SK-N-SH treated with all-trans-retinoic acid at 6 μM for 48 hours (cell line): ENCODE data around the gene DPM3.
A peak's percentile ranks its signal among the peaks of the same experiment; 100 is the strongest.
"Not testable (repeated sequence)": the region's sequence is repeated elsewhere in the genome, so short reads cannot be mapped to it uniquely, and the experiment has no call there.

Source experiments
- ATAC-seq: fragments of 200-7000 bp; cut with Tn5 transposase; 3 replicates; pipeline ENCODE4 v1.9.1; 2020; ENCODE audit warnings: mild to moderate bottlenecking, moderate library complexity
- ARNTL ChIP-seq: fragments of 450-650 bp; formaldehyde crosslinking; IDR thresholded peaks from 2 replicates; pipeline ENCODE4 v1.5.0; 2020; ENCODE audit warnings: low read depth, mild to moderate bottlenecking, moderate library complexity, borderline replicate concordance
- BACH2 ChIP-seq: fragments of 250-450 bp; sonication (Bioruptor Pico); IDR thresholded peaks from 2 replicates; pipeline ENCODE4 v1.9.0; 2021; ENCODE audit warnings: mild to moderate bottlenecking, borderline replicate concordance
- ESRRG ChIP-seq: fragments of 250-450 bp; sonication (Bioruptor Pico); IDR thresholded peaks from 2 replicates; pipeline ENCODE4 v1.6.1; 2021; ENCODE audit warnings: mild to moderate bottlenecking
- GLIS3 ChIP-seq: fragments of 250-450 bp; sonication (Bioruptor Pico); IDR thresholded peaks from 2 replicates; pipeline ENCODE4 v1.5.0; 2020; ENCODE audit warnings: mild to moderate bottlenecking, moderate library complexity
- ISL1 ChIP-seq: fragments of 250-450 bp; sonication (Bioruptor Pico); IDR thresholded peaks from 2 replicates; pipeline ENCODE4 v2.1.2; 2022; ENCODE audit warnings: mild to moderate bottlenecking, moderate library complexity
- OSR1 ChIP-seq: fragments of 250-450 bp; sonication (Bioruptor Pico); IDR thresholded peaks from 2 replicates; pipeline ENCODE4 v1.8.0; 2022; ENCODE audit warnings: moderate library complexity, mild to moderate bottlenecking, inconsistent platforms
- RARB ChIP-seq: fragments of 250-450 bp; sonication (Bioruptor Pico); IDR thresholded peaks from 2 replicates; pipeline ENCODE4 v1.8.0; 2021; ENCODE audit warnings: mild to moderate bottlenecking, moderate library complexity
- TCF4 ChIP-seq: fragments of 250-450 bp; sonication (Bioruptor Pico); IDR thresholded peaks from 2 replicates; pipeline ENCODE4 v1.8.0; 2021; ENCODE audit warnings: mild to moderate bottlenecking, moderate library complexity, borderline replicate concordance
- TOX ChIP-seq: fragments of 250-450 bp; sonication (Bioruptor Pico); IDR thresholded peaks from 2 replicates; pipeline ENCODE4 v1.8.0; 2021; ENCODE audit warnings: mild to moderate bottlenecking, moderate library complexity, borderline replicate concordance
- TSHZ2 ChIP-seq: fragments of 250-450 bp; sonication (Bioruptor Pico); IDR thresholded peaks from 2 replicates; pipeline ENCODE4 v1.5.0; 2020; ENCODE audit warnings: mild to moderate bottlenecking, moderate library complexity
- ZC3H10 ChIP-seq: fragments of 250-450 bp; sonication (Bioruptor Pico); IDR thresholded peaks from 2 replicates; pipeline ENCODE4 v1.5.1; 2021; ENCODE audit warnings: mild to moderate bottlenecking, moderate library complexity
- ZFP3 ChIP-seq: fragments of 250-450 bp; sonication (Bioruptor Pico); IDR thresholded peaks from 2 replicates; pipeline ENCODE4 v1.5.0; 2020; ENCODE audit warnings: mild to moderate bottlenecking, moderate library complexity
- ZNF565 ChIP-seq: fragments of 450-650 bp; formaldehyde crosslinking; conservative IDR thresholded peaks from 2 replicates; pipeline ENCODE4 v1.5.0; 2020; ENCODE audit warnings: low read depth, mild to moderate bottlenecking, moderate library complexity
- ZNF8 ChIP-seq: fragments of 450-650 bp; formaldehyde crosslinking; IDR thresholded peaks from 2 replicates; pipeline ENCODE4 v1.5.0; 2020; ENCODE audit warnings: mild to moderate bottlenecking, moderate library complexity
- TF ChIP-seq, protein P1 (sequence below): fragments of 250-450 bp; sonication (Bioruptor Pico); IDR thresholded peaks from 2 replicates; pipeline ENCODE4 v1.8.0; 2020; ENCODE audit warnings: mild to moderate bottlenecking, moderate library complexity, borderline replicate concordance
- TF ChIP-seq, protein P2 (sequence below): fragments of 250-450 bp; sonication (Bioruptor Pico); IDR thresholded peaks from 2 replicates; pipeline ENCODE4 v1.5.1; 2020; ENCODE audit warnings: low read depth, mild to moderate bottlenecking, moderate library complexity

DPM3 gene

DNA sequence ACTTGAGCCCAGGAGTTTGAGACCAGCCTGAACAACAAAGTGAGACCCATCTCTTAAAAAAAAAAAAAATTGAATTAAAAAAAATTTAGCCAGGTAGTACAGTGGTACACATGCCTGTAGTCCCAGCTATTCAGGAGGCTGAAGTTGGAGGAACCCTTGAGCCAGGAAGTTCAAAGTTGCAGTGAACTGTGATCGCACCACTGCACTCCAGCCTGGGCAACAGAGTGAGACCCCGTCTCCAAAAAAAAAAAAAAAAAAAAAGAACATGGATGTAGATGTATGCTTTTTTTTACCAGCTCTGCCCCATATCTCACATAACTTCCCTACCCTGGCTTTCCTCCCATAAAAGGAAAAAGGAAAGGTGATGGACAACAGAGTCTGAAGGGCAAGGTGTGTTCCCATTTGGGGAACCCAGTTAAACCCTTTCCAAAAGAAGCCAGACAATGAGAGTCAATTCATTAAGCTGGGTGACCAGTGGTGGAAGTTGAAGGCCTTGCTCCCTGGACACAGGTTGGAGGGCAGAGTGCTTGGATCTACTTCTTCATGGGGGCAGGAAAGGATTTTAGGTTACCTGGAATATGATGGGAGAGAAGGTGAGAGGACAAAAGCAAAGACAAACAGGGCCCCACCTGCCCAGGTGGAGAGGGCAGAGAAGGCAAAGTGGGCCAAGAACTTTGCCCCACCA, 29.9 kb upstream of the DPM3 start (continued):
- TF ChIP-seq, protein P1, sequence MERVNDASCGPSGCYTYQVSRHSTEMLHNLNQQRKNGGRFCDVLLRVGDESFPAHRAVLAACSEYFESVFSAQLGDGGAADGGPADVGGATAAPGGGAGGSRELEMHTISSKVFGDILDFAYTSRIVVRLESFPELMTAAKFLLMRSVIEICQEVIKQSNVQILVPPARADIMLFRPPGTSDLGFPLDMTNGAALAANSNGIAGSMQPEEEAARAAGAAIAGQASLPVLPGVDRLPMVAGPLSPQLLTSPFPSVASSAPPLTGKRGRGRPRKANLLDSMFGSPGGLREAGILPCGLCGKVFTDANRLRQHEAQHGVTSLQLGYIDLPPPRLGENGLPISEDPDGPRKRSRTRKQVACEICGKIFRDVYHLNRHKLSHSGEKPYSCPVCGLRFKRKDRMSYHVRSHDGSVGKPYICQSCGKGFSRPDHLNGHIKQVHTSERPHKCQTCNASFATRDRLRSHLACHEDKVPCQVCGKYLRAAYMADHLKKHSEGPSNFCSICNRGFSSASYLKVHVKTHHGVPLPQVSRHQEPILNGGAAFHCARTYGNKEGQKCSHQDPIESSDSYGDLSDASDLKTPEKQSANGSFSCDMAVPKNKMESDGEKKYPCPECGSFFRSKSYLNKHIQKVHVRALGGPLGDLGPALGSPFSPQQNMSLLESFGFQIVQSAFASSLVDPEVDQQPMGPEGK (CRISPR knock-in tag): no peak
- TF ChIP-seq, protein P2, sequence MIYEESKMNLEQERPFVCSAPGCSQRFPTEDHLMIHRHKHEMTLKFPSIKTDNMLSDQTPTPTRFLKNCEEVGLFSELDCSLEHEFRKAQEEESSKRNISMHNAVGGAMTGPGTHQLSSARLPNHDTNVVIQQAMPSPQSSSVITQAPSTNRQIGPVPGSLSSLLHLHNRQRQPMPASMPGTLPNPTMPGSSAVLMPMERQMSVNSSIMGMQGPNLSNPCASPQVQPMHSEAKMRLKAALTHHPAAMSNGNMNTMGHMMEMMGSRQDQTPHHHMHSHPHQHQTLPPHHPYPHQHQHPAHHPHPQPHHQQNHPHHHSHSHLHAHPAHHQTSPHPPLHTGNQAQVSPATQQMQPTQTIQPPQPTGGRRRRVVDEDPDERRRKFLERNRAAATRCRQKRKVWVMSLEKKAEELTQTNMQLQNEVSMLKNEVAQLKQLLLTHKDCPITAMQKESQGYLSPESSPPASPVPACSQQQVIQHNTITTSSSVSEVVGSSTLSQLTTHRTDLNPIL (CRISPR knock-in tag): no peak
- TF ChIP-seq BACH2 (CRISPR knock-in tag): no peak
- TF ChIP-seq ZFP3: no peak
- no peak for TF ChIP-seq TCF4 (CRISPR knock-in tag)

GRCh38 chr1:155169541-155169940, 29.2 kb upstream of the DPM3 start:
- no peak for TF ChIP-seq ARNTL (CRISPR knock-in tag)
- TF ChIP-seq ZNF565 (CRISPR knock-in tag): no peak
- no peak for TF ChIP-seq OSR1
- no peak for TF ChIP-seq ESRRG (CRISPR knock-in tag)
- TF ChIP-seq ZNF8 (CRISPR knock-in tag): no peak
- ATAC-seq: no peak

DNA sequence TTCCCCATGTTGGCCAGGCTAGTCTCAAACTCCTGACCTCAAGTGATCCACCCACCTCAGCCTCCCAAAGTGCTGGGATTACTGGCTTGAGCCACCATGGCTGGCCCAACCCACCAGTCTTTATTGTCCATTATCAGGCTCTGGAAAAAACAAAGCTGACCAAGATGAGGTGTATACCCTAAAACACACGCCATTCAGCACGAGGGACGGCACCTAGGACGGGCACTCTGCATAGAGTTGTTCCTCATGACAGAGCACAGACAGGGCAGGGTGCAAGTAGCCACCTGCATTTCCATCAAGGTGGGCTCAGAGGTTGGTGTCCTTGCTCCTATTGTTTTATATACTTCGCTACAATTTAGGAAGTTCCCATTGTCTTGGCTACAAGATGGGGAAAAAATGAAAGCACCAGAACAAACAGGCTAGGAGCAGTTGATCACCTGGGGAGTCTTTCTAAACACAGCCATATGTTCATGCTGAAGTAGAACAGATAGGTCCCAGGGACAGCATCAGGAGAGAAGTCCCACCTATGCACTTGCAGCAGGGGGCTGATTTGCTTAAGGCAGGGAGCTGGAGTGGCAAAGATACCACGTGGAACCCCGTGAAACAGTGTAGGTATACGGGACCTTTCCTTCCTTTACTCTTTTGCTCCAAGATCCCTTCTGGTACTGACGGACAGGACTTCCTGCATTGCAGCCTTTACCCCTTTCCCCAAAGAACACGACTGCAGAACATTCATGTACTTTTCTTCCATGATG, 28.3 kb upstream of the DPM3 start:
- ATAC-seq: no peak

DNA sequence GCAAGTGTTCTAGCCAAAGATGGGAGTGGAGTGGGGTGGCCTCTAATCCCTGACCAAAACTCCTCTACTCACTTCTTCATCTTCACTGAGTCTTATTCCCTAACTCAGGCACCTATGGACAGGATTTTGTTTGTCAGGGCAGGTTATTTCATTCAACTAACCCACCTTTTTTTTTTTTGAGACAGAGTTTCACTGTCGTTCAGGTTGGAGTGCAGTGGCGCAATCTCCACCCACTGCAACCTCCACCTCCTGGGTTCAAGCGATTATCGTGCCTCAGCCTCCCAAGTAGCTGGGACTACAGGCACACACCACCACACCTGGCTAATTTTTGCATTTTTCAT, 27.7 kb upstream of the DPM3 start:
- not testable (repeated sequence) for ATAC-seq

More for the DNA sequence above, 28.3 kb upstream of the DPM3 start:
- TF ChIP-seq ESRRG (CRISPR knock-in tag) (no peak), ZNF565 (CRISPR knock-in tag) (no peak), ZNF8 (CRISPR knock-in tag) (no peak), GLIS3 (CRISPR knock-in tag) (no peak), ZC3H10 (CRISPR knock-in tag) (no peak), RARB (CRISPR knock-in tag) (no peak), ISL1 (CRISPR knock-in tag) (no peak), TOX (CRISPR knock-in tag) (no peak), TCF4 (CRISPR knock-in tag) (no peak)
- TF ChIP-seq, all 23 proteins: peak for 0

DNA sequence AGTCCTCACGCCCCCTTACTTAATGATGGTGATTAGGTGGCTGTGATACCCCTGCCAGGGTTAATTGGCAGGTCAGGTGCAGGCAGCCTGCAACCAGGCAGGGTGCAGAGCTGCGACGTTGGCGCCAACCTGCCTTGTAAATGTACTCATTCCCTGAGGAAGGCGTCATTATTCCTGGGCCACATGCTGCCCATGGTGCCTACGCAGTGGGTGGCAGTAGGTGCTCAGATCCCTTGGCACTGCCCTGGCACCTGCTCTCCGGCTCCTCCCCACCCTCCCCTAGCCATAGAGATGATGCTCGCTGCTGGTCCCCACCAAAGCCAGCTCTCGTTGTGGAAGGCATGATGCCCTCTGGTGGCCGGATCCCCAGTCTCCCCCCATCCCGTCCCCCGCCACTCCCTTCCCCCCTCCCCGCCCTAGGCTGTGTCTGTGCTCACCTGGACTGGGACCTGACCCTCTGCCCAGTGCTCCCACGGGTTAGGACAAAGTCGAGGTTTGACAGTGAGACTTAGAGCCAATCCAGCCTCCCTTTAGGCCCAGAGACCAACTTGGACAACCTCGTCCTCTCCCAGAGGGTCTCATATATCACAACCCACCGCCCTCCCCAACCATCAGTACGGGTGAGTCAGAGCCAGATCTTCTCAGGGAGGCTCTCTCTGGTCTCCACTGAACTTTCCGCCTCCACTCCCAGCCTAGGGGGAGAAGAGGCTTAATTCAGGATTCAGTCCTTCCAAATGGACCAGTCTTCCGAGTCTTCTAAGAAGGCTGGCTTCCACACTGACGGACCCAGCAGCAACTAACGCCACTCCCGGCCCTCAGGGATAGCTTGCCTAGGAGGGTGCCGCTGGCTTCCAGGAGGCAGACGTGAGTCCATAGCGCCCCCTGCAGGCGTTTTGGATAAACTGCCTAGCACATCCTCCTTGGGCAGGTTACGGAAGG, 27.1 kb upstream of the DPM3 start:
- no peak for TF ChIP-seq ARNTL (CRISPR knock-in tag)
- TF ChIP-seq TSHZ2 (CRISPR knock-in tag): 0 out of 2 replicates have a peak, but pooled peaks have one; percentile 33

More for the DNA sequence above, 27.1 kb upstream of the DPM3 start:
- peak; percentile 91 for ATAC-seq
